ENCODE data around the gene JAG2. TPM values are rescaled to one million over a fixed set of nuclear protein-coding genes. Genes with fewer than 3 reads are reported as not detected.

The JAG2 gene
- total RNA-seq, 1 donor from 2014 or later, result 9.7 TPM

GRCh38 chr14:105159344-105159743 is 9.2 kb downstream of the JAG2 start:
- no peaks in the 10 kb centered on the region for H3K9me3 Mint-ChIP-seq
- DNase-seq, result no peak

GRCh38 chr14:105158794-105159193 is 9.8 kb downstream of the JAG2 start:
- no peaks in the 10 kb centered on the region for H3K9me3 Mint-ChIP-seq
- no peaks in the 10 kb centered on the region for H3K27me3 Mint-ChIP-seq
- H3K4me3 Mint-ChIP-seq, result no peak overlapping the region
- no peak overlapping the region for H3K27ac Mint-ChIP-seq
- intact Hi-C loops (cut with micrococcal nuclease), result no loop called here
- H3K36me3 Mint-ChIP-seq (ENCODE audit: low read depth), result no peaks in the 10 kb centered on the region
- no peak for DNase-seq
- no peaks in the 10 kb centered on the region for H3K4me1 Mint-ChIP-seq

More at GRCh38 chr14:105159344-105159743, 9.2 kb downstream of the JAG2 start:
- Mint-ChIP-seq H3K27me3 (no peaks in the 10 kb centered on the region), H3K36me3 (ENCODE audit: low read depth) (no peaks in the 10 kb centered on the region), H3K4me1 (no peaks in the 10 kb centered on the region), H3K27ac (no peak overlapping the region), H3K4me3 (no peak overlapping the region)
- intact Hi-C loops (cut with micrococcal nuclease), result no loop called here

- Mint-ChIP-seq H3K27me3 (no peaks in the 10 kb centered on the region), H3K4me1 (no peaks in the 10 kb centered on the region), H3K4me3 (no peak overlapping the region), H3K36me3 (ENCODE audit: low read depth) (no peaks in the 10 kb centered on the region), H3K27ac (no peak overlapping the region), H3K9me3 (no peaks in the 10 kb centered on the region)
- intact Hi-C loops (cut with micrococcal nuclease), result no loop called here
- no peak for DNase-seq
Observed at GRCh38 chr14:105157872-105158271, 10.7 kb downstream of the JAG2 start.

GRCh38 chr14:105156414-105157375 is 11.9 kb downstream of the JAG2 start:
- no peak for DNase-seq
- Mint-ChIP-seq H3K9me3 (no peaks in the 10 kb centered on the region), H3K4me3 (no peak overlapping the region), H3K27me3 (no peaks in the 10 kb centered on the region), H3K27ac (no peak overlapping the region), H3K4me1 (no peaks in the 10 kb centered on the region), H3K36me3 (ENCODE audit: low read depth) (no peaks in the 10 kb centered on the region)
- intact Hi-C loops (cut with micrococcal nuclease), result no loop called here

GRCh38 chr14:105155681-105156413 is 12.7 kb downstream of the JAG2 start:
- Mint-ChIP-seq H3K4me1 (no peaks in the 10 kb centered on the region), H3K9me3 (no peaks in the 10 kb centered on the region), H3K27me3 (no peaks in the 10 kb centered on the region), H3K27ac (no peak overlapping the region), H3K36me3 (ENCODE audit: low read depth) (no peaks in the 10 kb centered on the region), H3K4me3 (no peak overlapping the region)
- intact Hi-C loops (cut with micrococcal nuclease), result no loop called here
- no peak for DNase-seq

- intact Hi-C loops (cut with micrococcal nuclease), result no loop called here
- no peaks in the 10 kb centered on the region for H3K4me1 Mint-ChIP-seq
- no peak overlapping the region for H3K27ac Mint-ChIP-seq
- no peak for DNase-seq
- no peaks in the 10 kb centered on the region for H3K27me3 Mint-ChIP-seq
- no peak overlapping the region for H3K4me3 Mint-ChIP-seq
- no peaks in the 10 kb centered on the region for H3K36me3 Mint-ChIP-seq (ENCODE audit: low read depth)
- no peaks in the 10 kb centered on the region for H3K9me3 Mint-ChIP-seq
Observed at GRCh38 chr14:105155071-105155651, 13.4 kb downstream of the JAG2 start.

GRCh38 chr14:105154476-105154871 is 14.1 kb downstream of the JAG2 start:
- no peak for DNase-seq
- Mint-ChIP-seq H3K27ac (no peak overlapping the region), H3K27me3 (no peaks in the 10 kb centered on the region), H3K4me1 (no peaks in the 10 kb centered on the region), H3K36me3 (ENCODE audit: low read depth) (no peaks in the 10 kb centered on the region), H3K4me3 (no peak overlapping the region), H3K9me3 (no peaks in the 10 kb centered on the region)
- intact Hi-C loops (cut with micrococcal nuclease), result no loop called here

GRCh38 chr14:105153739-105154475 is 14.7 kb downstream of the JAG2 start:
- Mint-ChIP-seq H3K4me3 (no peak overlapping the region), H3K9me3 (no peaks in the 10 kb centered on the region), H3K27ac (no peak overlapping the region), H3K27me3 (no peaks in the 10 kb centered on the region), H3K4me1 (no peaks in the 10 kb centered on the region), H3K36me3 (ENCODE audit: low read depth) (no peaks in the 10 kb centered on the region)
- DNase-seq, result no peak
- intact Hi-C loops (cut with micrococcal nuclease), result no loop called here

- no peak overlapping the region for H3K27ac Mint-ChIP-seq
- no peaks in the 10 kb centered on the region for H3K27me3 Mint-ChIP-seq
- DNase-seq, result no peak
- H3K4me3 Mint-ChIP-seq, result no peak overlapping the region
- no peaks in the 10 kb centered on the region for H3K4me1 Mint-ChIP-seq
- H3K9me3 Mint-ChIP-seq, result no peaks in the 10 kb centered on the region
- H3K36me3 Mint-ChIP-seq (ENCODE audit: low read depth), result no peaks in the 10 kb centered on the region
- intact Hi-C loops (cut with micrococcal nuclease), result no loop called here
Observed at GRCh38 chr14:105153331-105153731, 15.2 kb downstream of the JAG2 start.

GRCh38 chr14:105152794-105153241 is 15.8 kb downstream of the JAG2 start:
- H3K27ac Mint-ChIP-seq, result no peak overlapping the region
- no peaks in the 10 kb centered on the region for H3K4me1 Mint-ChIP-seq
- no peaks in the 10 kb centered on the region for H3K9me3 Mint-ChIP-seq
- intact Hi-C loops (cut with micrococcal nuclease), result no loop called here
- no peaks in the 10 kb centered on the region for H3K27me3 Mint-ChIP-seq
- H3K4me3 Mint-ChIP-seq, result no peak overlapping the region
- no peaks in the 10 kb centered on the region for H3K36me3 Mint-ChIP-seq (ENCODE audit: low read depth)
- DNase-seq, result no peak

GRCh38 chr14:105151838-105152793 is 16.5 kb downstream of the JAG2 start:
- intact Hi-C loops (cut with micrococcal nuclease), result no loop called here
- H3K9me3 Mint-ChIP-seq, result no peaks in the 10 kb centered on the region
- H3K27me3 Mint-ChIP-seq, result no peaks in the 10 kb centered on the region
- no peaks in the 10 kb centered on the region for H3K36me3 Mint-ChIP-seq (ENCODE audit: low read depth)
- no peaks in the 10 kb centered on the region for H3K4me1 Mint-ChIP-seq
- no peak overlapping the region for H3K4me3 Mint-ChIP-seq
- H3K27ac Mint-ChIP-seq, result no peak overlapping the region
- DNase-seq, result no peak

- no peaks in the 10 kb centered on the region for H3K36me3 Mint-ChIP-seq (ENCODE audit: low read depth)
- no peaks in the 10 kb centered on the region for H3K4me1 Mint-ChIP-seq
- H3K4me3 Mint-ChIP-seq, result no peak overlapping the region
- intact Hi-C loops (cut with micrococcal nuclease), result no loop called here
- no peaks in the 10 kb centered on the region for H3K9me3 Mint-ChIP-seq
- H3K27ac Mint-ChIP-seq, result no peak overlapping the region
- no peak for DNase-seq
- no peaks in the 10 kb centered on the region for H3K27me3 Mint-ChIP-seq
Observed at GRCh38 chr14:105151084-105151837, 17.3 kb downstream of the JAG2 start.
